ENCODE data around the gene PDE4D.
"Not testable (repeated sequence)": the region's sequence is repeated elsewhere in the genome, so short reads cannot be mapped to it uniquely, and the experiment has no call there.

The PDE4D gene

DNA sequence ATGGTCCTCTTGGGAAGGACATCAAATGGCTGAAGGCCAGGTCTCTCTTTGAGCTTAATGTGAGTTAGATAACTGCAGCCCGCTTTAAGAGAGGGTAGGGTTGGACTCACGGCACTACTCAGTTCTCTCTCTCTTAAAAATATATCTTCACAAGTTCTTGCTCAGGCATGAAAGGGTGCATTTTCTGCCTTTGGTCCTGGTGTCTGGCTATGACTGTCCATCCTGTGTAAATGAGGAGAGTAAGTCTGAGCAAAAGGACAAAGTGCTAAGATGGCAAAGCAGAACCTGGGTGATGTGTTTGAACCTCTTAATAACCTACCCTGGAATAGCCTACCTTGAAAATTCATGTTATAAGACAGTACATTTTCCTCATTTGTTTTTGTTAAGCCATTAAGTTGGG, 293.4 kb downstream of the PDE4D start:
- no peak overlapping the region for H3K4me3 ChIP-seq (ENCODE audit: low read depth, low read length)
- TF ChIP-seq, protein P1, sequence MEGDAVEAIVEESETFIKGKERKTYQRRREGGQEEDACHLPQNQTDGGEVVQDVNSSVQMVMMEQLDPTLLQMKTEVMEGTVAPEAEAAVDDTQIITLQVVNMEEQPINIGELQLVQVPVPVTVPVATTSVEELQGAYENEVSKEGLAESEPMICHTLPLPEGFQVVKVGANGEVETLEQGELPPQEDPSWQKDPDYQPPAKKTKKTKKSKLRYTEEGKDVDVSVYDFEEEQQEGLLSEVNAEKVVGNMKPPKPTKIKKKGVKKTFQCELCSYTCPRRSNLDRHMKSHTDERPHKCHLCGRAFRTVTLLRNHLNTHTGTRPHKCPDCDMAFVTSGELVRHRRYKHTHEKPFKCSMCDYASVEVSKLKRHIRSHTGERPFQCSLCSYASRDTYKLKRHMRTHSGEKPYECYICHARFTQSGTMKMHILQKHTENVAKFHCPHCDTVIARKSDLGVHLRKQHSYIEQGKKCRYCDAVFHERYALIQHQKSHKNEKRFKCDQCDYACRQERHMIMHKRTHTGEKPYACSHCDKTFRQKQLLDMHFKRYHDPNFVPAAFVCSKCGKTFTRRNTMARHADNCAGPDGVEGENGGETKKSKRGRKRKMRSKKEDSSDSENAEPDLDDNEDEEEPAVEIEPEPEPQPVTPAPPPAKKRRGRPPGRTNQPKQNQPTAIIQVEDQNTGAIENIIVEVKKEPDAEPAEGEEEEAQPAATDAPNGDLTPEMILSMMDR (conservative IDR thresholded peaks at IDR 0.05; ENCODE audit: low read depth, low read length), result no peak
- DNase-seq (ENCODE audit: low read depth), result no peak

DNA sequence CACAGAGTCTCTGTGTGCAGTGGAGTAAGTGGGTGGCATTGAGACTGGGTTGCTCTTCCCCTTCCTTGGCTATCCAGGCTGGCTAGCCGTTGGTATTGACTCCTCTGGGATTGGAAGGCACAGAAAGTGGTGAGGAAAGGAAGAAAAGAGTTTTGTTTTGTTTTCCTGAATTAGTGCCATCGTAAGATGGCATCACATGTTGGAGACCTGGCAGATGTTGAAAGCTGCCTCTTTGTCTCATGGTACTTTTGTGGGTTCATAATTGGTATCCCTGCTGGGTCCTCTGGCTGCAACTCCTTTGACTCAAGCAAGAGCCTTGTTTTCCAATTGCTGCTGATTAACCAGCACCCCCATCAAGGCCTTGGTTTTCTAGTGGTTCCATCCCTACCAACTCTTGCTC, 293.8 kb downstream of the PDE4D start:
- no peak overlapping the region for H3K4me3 ChIP-seq (ENCODE audit: low read depth, low read length)
- DNase-seq (ENCODE audit: low read depth), result no peak

DNA sequence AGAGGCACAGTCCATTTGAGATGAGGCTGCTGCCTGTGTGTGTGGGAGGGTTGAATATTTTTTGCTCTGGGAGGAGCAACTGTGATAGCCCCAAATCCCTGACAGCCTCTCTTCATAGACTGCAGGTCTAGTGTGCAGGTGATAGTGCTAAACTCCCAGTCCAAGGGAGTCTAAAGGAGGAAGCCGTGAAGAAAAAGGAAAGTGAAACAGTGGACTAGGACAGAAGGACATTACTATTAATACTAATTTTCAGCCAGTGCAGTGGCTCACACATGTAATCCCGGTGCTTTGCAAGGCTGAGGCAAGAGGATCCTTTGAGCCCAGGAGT, 295.0 kb downstream of the PDE4D start:
- TF ChIP-seq, protein P1 (conservative IDR thresholded peaks at IDR 0.05; ENCODE audit: low read depth, low read length), result no peak
- peak overlapping the region; percentile 45 for H3K4me3 ChIP-seq (ENCODE audit: low read depth, low read length)
- DNase-seq (ENCODE audit: low read depth), result peak; percentile 20

More for the DNA sequence above, 293.8 kb downstream of the PDE4D start:
- TF ChIP-seq, protein P1 (conservative IDR thresholded peaks at IDR 0.05; ENCODE audit: low read depth, low read length), result no peak

DNA sequence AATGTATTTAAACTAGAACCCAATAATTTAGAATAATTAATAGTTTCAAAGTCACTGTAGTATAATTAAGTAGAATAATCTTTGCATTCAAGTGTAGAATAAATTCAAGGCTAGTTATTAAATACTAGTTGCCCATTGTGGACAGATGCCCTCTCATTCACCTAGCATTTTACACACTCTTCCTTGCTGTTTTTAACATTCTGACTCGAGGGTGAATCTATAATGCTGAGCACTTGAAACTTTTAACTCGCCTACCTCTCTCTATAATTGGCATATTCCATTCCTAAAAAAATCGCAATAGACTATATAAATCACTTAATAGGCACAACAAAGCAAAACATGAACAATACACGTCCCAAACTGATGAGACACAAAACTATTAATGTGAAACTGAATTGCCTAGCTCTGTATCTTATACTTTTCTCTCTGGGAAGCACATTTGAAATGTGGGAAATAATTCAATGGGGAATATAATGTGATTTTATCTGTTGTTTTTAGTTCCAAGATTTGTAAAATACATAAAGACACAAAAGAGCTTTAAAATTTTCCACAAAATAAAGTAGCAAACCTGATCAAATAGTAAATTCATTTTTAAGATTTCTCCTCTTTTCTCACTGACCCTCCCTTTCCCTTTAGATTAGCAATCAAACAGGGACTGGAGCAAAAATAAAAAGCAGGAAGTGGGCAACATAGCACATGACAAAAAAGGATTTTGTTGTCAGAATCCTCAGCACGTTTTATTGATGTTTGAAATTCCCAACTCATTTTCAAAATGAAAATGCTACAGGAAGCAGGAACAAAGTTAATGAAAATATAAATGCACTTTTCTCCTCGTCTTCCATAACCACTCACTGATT, 295.6 kb downstream of the PDE4D start:
- TF ChIP-seq, protein P1 (conservative IDR thresholded peaks at IDR 0.05; ENCODE audit: low read depth, low read length), result no peak
- peak overlapping the region; percentile 45 for H3K4me3 ChIP-seq (ENCODE audit: low read depth, low read length)

DNA sequence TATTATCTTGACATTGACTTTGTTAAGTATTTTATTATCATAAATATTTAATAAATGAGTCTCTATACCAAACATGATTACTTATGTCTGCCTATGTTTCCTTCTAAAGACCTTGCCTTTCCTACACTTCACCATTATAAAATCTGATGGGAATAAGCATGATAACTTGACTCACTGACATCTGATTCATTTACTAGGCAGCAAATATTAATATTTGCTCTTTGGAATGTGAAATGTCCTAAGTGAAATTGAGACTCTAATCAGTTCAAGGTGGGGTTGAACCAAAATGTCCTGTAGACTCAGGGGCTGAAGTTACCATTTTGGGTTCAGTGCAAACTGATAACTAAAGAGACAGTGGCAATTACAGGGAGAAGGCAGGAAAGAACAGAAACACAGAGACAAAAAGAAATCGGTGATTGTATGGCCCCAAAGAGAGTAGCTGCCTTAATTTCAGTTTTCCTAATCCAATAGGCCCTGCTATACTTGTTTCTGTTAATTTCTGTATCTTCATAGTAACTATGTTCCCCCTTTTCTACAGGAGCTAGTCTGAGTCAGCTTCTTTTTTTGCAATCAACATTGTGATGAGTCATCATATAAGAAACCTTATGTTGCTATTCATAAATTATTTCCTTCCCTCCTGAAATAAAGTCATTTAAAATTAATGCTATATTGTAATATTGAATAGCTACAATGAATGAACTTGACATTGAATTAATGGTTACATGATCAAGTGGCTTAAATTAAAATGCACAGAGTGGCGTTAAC, 296.8 kb downstream of the PDE4D start:
- no peak overlapping the region for H3K4me3 ChIP-seq (ENCODE audit: low read depth, low read length)
- peak; percentile 77 for DNase-seq (ENCODE audit: low read depth)
- TF ChIP-seq, protein P1 (conservative IDR thresholded peaks at IDR 0.05; ENCODE audit: low read depth, low read length), result no peak

More for the DNA sequence above, 295.6 kb downstream of the PDE4D start:
- no peak for DNase-seq (ENCODE audit: low read depth)

DNA sequence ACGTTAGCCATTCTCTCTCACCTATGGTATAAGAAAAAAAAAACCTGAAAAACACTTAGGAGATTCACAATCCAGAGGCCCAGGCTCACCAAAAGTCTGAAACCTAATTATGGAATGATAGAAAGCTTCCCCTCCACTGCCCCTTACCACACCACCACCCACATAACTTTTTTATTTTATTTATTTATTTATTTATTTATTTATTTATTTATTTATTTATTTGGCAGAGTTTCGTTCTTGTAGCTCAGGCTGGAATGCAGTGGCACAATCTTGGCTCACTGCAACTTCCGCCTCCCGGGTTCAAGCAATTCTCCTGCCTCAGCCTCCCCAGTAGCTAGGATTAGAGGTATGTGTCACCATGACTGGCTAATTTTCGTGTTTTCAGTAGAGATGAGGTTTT, 299.4 kb downstream of the PDE4D start:
- H3K4me3 ChIP-seq (ENCODE audit: low read depth, low read length); DNase-seq (ENCODE audit: low read depth): not testable (repeated sequence)

DNA sequence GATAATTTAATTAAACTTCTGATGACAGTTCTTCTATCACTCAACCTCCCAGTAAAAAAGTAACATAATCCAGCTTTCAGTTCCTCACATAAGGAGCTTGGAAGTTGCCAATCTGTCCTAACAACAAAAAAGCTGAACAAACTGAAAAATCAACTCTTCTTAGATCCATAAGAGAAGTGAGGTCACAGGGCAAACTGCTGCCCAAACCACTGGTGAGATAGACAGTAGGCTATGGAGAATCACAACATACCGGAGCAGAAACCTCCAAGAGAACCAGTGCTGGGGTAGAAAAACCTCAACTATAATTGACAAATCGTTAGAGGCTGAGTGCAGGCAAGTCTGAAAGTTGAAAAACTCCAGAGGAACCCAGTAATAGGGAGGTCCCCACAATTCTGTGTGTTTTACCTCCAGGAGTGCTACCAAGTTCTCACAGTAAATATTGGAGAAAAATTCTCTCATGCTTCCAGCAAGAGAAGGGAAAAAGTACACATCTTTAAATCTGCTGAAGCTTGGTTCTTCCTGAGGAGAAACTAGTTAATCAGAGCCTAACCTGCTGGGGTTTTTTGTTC, 300.0 kb downstream of the PDE4D start:
- no peak overlapping the region for H3K4me3 ChIP-seq (ENCODE audit: low read depth, low read length)
- TF ChIP-seq, protein P1 (conservative IDR thresholded peaks at IDR 0.05; ENCODE audit: low read depth, low read length), result no peak
- peak; percentile 25 for DNase-seq (ENCODE audit: low read depth)
